Activated naive CD8-positive, alpha-beta T cell (primary cell): ENCODE results near the gene PGS1.

Experiments
- H3K27ac Mint-ChIP-seq: one replicate; pipeline ENCODE4 v1.8.0; 2021; ENCODE audit warnings: mixed read lengths
- H3K27me3 Mint-ChIP-seq: one replicate; pipeline ENCODE4 v1.8.0; 2021; ENCODE audit warnings: mixed read lengths
- H3K36me3 Mint-ChIP-seq: one replicate; pipeline ENCODE4 v1.8.0; 2021; ENCODE audit warnings: mixed read lengths
- H3K4me1 Mint-ChIP-seq: one replicate; pipeline ENCODE4 v1.8.0; 2021; ENCODE audit warnings: low read depth, mixed read lengths
- H3K4me3 Mint-ChIP-seq: one replicate; pipeline ENCODE4 v1.8.0; 2021; ENCODE audit warnings: mild to moderate bottlenecking, mixed read lengths
- H3K9me3 Mint-ChIP-seq: one replicate; pipeline ENCODE4 v1.8.0; 2021; ENCODE audit warnings: low read depth, mixed read lengths

PGS1 gene

GRCh38 chr17:78343187-78343542, 35.3 kb upstream of the PGS1 start:
- Mint-ChIP-seq H3K36me3 (no peaks in the 10 kb centered on the region), H3K27me3 (no peaks in the 10 kb centered on the region), H3K27ac (peak overlapping the region; percentile 81), H3K9me3 (no peaks in the 10 kb centered on the region), H3K4me1 (peaks cover 68% of the 10 kb centered on the region), H3K4me3 (peak overlapping the region; percentile 63)

GRCh38 chr17:78343543-78344201, 34.8 kb upstream of the PGS1 start:
- Mint-ChIP-seq H3K27me3 (no peaks in the 10 kb centered on the region), H3K4me1 (peaks cover 73% of the 10 kb centered on the region)

GRCh38 chr17:78344666-78345065, 33.8 kb upstream of the PGS1 start:
- Mint-ChIP-seq H3K4me3 (peak overlapping the region; percentile 36), H3K36me3 (no peaks in the 10 kb centered on the region)

More at GRCh38 chr17:78343543-78344201, 34.8 kb upstream of the PGS1 start:
- peak overlapping the region; percentile 63 for H3K4me3 Mint-ChIP-seq
- no peaks in the 10 kb centered on the region for H3K9me3 Mint-ChIP-seq
- peak overlapping the region; percentile 81 for H3K27ac Mint-ChIP-seq
- no peaks in the 10 kb centered on the region for H3K36me3 Mint-ChIP-seq

GRCh38 chr17:78345172-78345571, 33.3 kb upstream of the PGS1 start:
- Mint-ChIP-seq H3K4me3 (no peak overlapping the region), H3K9me3 (no peaks in the 10 kb centered on the region), H3K27me3 (no peaks in the 10 kb centered on the region), H3K27ac (peak overlapping the region; percentile 82), H3K36me3 (no peaks in the 10 kb centered on the region), H3K4me1 (peaks cover 71% of the 10 kb centered on the region)

More at GRCh38 chr17:78344666-78345065, 33.8 kb upstream of the PGS1 start:
- H3K4me1 Mint-ChIP-seq: peaks cover 71% of the 10 kb centered on the region
- H3K27me3 Mint-ChIP-seq: no peaks in the 10 kb centered on the region
- H3K27ac Mint-ChIP-seq: no peak overlapping the region
- H3K9me3 Mint-ChIP-seq: no peaks in the 10 kb centered on the region

DNA sequence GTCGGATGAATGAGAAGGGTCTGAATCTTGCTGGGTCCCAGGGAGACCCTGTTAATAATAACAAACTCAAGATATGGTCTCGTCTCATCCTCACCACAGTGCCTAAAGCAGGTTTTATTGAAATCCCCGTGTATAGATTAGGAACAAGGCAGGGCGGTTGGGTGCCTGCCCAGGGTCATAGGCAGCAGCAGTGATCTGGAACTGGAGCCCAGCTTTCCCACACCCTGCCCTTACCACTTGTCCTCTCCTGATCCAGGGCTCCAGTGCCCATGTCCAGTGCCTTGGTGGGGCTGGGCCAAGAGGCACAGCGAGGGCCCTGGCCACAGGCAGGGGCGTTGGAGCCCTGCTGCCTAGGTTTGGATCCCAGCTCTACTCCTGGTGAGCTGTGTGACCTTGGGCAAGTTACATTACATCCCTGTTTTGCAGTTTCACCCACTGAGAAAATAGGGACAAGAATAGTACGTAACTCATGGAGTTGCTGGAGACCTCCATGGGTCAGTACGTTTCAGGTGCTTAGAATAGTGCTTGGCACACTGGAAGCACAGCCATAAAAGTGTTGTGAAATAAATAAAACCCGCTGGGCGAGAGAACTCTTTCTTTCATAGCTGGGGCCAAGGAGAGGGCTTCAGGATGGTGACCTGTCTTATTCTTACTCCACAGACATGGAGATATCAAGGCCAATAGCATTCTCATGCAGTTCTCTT, 32.5 kb upstream of the PGS1 start:
- Mint-ChIP-seq H3K27me3 (no peaks in the 10 kb centered on the region), H3K36me3 (no peaks in the 10 kb centered on the region), H3K4me1 (peaks cover 68% of the 10 kb centered on the region), H3K9me3 (no peaks in the 10 kb centered on the region), H3K4me3 (no peak overlapping the region), H3K27ac (no peak overlapping the region)

DNA sequence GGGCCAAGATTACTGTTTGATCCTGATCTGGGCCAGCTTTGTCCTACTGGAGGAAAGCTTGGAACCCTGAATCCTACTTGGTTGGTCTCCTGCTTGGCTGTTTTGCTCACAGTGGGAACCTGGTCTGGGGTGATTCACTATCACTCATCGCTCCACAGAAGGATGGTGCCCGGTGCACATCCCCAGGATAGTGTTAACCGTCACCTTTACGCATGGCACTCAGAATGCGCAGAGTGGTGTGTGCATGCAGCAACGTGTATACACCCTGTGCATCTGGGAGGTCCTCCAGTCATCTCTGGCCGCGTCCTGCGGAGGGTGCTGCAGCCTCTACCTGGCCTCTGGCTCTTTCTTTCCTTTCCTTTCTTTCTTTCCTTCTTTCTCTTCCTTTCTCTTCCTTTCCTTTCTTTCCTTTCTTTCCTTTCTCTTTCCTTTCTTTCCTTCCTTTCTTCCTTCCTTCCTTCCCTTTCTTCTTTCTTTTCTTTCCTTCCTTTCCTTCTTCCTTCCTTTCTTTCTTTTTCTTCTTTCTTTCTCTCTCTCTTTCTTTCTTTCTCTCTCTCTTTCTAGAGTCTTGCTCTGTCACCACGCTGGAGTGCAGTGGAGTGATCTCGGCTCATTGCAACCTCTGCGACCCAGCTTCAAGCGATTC, 31.7 kb upstream of the PGS1 start:
- Mint-ChIP-seq H3K36me3 (no peaks in the 10 kb centered on the region), H3K27ac (no peak overlapping the region), H3K9me3 (no peaks in the 10 kb centered on the region), H3K27me3 (no peaks in the 10 kb centered on the region), H3K4me3 (no peak overlapping the region), H3K4me1 (peaks cover 69% of the 10 kb centered on the region)

GRCh38 chr17:78347453-78347852, 31.0 kb upstream of the PGS1 start:
- Mint-ChIP-seq H3K36me3 (no peaks in the 10 kb centered on the region), H3K27me3 (no peaks in the 10 kb centered on the region), H3K4me3 (no peak overlapping the region), H3K9me3 (no peaks in the 10 kb centered on the region), H3K4me1 (peaks cover 74% of the 10 kb centered on the region), H3K27ac (no peak overlapping the region)

DNA sequence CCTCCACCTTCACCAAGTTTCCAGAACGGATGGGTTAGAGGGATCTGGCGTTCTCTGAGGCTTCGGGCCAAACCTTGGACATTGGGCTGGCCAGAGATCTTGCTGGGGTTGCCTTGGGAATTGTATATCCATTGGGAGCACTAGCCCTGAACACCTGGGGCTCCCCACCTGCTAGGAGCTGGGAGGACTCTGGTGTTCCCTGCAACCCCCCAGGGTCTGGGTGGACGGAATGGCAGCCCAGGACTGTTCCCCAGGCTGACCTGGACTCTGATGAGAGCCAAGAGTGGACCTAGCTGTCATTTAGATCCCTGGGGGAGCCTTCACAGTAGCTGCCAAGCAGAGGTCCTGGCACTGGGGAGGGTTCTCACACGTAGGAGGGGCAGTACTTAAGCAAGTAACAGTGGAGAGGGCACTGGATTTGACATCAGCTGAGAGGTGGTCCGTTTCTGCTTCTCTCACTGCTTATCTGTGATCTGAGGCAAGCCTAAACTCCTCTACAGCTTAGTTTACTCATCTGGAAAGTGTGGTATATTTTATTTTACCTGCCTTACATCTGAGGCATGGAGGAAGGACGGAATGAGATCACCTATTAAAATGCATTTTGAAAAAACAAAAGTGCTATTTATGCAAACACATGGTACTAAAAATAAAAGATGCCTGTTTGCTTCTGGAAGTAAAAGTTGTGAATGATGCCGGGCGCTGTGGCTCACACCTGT, 30.2 kb upstream of the PGS1 start:
- Mint-ChIP-seq H3K27me3 (no peaks in the 10 kb centered on the region), H3K4me3 (no peak overlapping the region), H3K27ac (peak overlapping the region; percentile 72), H3K36me3 (no peaks in the 10 kb centered on the region), H3K4me1 (peaks cover 67% of the 10 kb centered on the region), H3K9me3 (no peaks in the 10 kb centered on the region)

GRCh38 chr17:78349891-78350642, 28.4 kb upstream of the PGS1 start:
- no peaks in the 10 kb centered on the region for H3K27me3 Mint-ChIP-seq
- H3K36me3 Mint-ChIP-seq: no peaks in the 10 kb centered on the region
- H3K4me1 Mint-ChIP-seq: peaks cover 66% of the 10 kb centered on the region
- no peak overlapping the region for H3K27ac Mint-ChIP-seq
- H3K9me3 Mint-ChIP-seq: no peaks in the 10 kb centered on the region
- H3K4me3 Mint-ChIP-seq: no peak overlapping the region

GRCh38 chr17:78351449-78352006, 26.9 kb upstream of the PGS1 start:
- H3K27me3 Mint-ChIP-seq: no peaks in the 10 kb centered on the region
- H3K9me3 Mint-ChIP-seq: no peaks in the 10 kb centered on the region
- no peak overlapping the region for H3K4me3 Mint-ChIP-seq
- no peaks in the 10 kb centered on the region for H3K36me3 Mint-ChIP-seq
- H3K4me1 Mint-ChIP-seq: peaks cover 68% of the 10 kb centered on the region
- no peak overlapping the region for H3K27ac Mint-ChIP-seq

GRCh38 chr17:78353834-78354233, 24.6 kb upstream of the PGS1 start:
- peaks cover 3% of the 10 kb centered on the region for H3K36me3 Mint-ChIP-seq
- H3K4me1 Mint-ChIP-seq: peaks cover 68% of the 10 kb centered on the region
- H3K27ac Mint-ChIP-seq: peak overlapping the region; percentile 64
- H3K4me3 Mint-ChIP-seq: peak overlapping the region; percentile 80
- no peaks in the 10 kb centered on the region for H3K27me3 Mint-ChIP-seq
- H3K9me3 Mint-ChIP-seq: no peaks in the 10 kb centered on the region

DNA sequence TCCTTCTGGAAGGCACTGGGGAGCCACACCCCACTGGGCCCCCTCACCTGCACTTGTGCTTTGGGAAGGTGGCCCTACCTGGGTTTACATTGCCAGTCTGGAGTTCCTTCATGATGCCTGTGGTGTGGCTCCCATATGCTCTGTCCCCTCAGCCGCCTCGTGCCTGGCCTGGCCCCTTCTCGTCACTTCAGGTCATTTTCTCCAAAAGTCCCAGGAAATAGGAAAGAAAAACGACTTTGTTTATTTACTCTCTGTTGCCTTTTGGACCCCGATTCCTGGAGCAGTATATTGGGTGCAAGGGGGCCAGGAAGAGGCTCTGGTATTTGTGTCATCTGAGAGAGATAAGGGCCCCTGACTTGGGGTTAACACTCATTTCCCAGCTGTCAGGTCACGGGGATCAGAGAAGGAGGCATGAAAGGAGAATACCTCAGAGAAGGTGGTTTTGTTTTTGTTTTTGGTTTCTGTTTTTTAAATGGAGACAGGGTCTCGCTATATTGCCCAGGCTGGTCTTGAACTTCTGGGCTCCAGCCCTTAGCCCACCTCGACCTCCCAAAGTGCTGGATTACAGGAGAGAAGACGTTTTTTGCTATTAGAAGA, 23.3 kb upstream of the PGS1 start:
- peaks cover 3% of the 10 kb centered on the region for H3K36me3 Mint-ChIP-seq
- peaks cover 63% of the 10 kb centered on the region for H3K4me1 Mint-ChIP-seq
- no peaks in the 10 kb centered on the region for H3K9me3 Mint-ChIP-seq
- peak overlapping the region; percentile 88 for H3K4me3 Mint-ChIP-seq
- H3K27me3 Mint-ChIP-seq: no peaks in the 10 kb centered on the region
- H3K27ac Mint-ChIP-seq: peak overlapping the region; percentile 94

DNA sequence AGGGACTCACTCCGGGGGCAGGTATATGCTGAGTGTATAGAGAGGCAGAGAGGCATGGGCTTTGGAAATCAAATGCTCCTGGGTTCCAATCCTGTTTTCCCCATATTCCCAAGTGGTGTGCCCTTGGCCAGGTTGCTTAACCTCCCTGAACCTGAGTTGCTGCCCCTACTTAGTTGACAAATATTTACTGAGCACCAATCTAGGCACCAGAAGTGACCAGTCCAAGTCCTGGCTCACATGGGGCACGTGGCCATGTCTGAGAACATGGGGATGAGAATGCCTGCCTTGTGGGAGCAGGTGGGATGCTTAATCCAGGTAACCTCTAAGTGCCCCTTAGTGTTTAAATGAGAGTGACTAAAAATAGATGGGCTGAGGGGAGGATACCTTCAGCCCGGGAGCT, 22.7 kb upstream of the PGS1 start:
- Mint-ChIP-seq H3K27ac (peak overlapping the region; percentile 94), H3K9me3 (no peaks in the 10 kb centered on the region), H3K4me3 (peak overlapping the region; percentile 88), H3K27me3 (no peaks in the 10 kb centered on the region), H3K4me1 (peaks cover 58% of the 10 kb centered on the region), H3K36me3 (peaks cover 3% of the 10 kb centered on the region)
